Bone marrow (tissue), 2 donors: ENCODE measurements around the gene THNSL1.
"Not testable (repeated sequence)": the region's sequence is repeated elsewhere in the genome, so short reads cannot be mapped to it uniquely, and the experiment has no call there.

ENCODE experiments used
- DNase-seq, 2 donors: peaks; one replicate each; lab custom pipeline; 2025; lab: John Stamatoyannopoulos, UW

Gene THNSL1

DNA sequence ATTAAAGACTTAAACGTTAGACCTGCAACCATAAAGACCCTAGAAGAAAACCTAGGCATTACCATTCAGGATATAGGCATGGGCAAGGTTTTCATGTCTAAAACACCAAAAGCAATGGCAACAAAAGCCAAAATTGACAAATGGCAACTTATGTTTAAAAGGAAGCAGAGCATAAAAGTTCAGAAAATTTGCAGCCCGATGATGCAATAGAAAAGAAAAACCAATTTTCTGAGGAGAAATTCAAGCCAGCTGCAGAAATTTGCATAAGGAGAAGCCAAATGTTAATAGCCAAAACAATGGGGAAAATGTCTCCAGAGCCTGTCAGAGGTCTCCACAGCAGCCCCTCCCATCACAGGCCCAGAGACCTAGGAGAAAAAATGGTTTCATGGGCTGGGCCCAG, 4.8 kb upstream of the THNSL1 start:
- not testable (repeated sequence) for DNase-seq

- no peak for DNase-seq
These were observed 1.8 kb upstream of the THNSL1 start for GRCh38 chr10:25014579-25014978.

DNA sequence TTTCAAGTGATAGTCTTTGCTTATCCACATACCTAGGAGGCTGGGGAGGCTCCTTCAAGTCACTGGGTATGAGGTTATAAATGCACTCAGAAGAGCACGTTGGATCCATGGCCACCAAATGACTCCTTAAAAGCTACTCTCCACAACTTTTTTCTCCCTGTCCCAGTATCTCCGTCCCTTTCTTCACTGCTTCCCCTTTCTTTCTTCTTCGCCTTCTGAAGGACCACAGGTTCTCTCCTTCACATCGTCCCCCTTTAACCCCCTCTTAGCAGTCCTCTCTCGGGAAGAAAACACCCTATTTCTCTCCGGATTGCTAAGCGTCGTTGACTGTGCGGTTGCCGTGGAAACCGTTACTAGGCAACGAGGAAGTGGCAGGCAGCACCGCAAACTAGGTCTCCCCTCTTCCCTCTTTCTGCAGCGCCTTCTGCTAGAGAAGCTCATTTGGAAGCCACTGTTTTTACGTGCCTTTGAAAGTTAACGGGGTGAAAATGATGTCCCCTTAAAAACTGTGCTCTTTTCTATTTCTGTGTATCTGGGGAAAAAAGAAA, 510 bp upstream of the THNSL1 start, which contains the start of gene ENKUR:
Gene ENKUR (minus strand): TSS at position 331 of the 548 bp plus-strand sequence. CDS start 222 bp downstream, at position 109.
- DNase-seq: peak; percentile 75 to 76

- DNase-seq: no peak
These were observed 760 bp downstream of the THNSL1 start for GRCh38 chr10:25017154-25017590.

DNA sequence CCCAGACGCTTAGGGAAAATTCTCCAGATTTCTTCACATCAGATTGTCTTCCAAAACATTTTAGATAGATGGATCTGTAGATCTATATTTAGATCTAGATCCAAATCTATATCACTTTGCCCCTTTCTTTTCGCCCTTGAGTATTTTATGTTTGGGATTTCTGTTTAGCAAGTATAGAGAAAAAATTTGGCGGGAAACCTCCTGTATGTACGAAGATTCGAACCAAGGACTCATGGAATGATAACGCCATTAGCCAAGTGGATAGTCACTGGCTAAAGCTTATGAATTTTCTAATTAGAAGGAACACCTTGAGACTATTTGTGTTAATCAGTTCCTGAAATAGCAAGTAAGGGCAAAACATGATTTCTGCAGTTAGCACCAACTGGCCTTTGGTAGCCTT, 1.2 kb downstream of the THNSL1 start:
- DNase-seq: no peak

DNA sequence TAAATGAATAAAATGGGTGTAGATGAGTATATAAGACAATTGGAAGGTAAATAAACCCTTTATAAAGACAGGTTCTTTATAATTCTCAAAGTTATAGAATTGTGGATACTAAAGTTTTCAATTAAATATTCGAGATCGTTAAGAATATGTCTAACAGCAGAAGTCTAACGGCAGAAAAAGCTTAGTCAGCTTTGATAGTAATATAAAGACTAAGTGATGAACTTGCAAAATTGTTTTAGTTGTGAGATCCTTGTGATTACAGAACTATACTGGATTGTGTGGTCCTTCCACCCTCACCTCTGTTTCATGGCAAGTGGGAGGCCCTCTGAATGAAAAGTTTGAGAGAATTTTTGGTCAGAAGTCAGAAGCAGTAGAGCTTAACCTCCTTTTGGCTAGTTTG, 2.3 kb downstream of the THNSL1 start:
- DNase-seq: no peak

- DNase-seq: no peak
These were observed 6.9 kb downstream of the THNSL1 start for GRCh38 chr10:25023278-25023677.

DNA sequence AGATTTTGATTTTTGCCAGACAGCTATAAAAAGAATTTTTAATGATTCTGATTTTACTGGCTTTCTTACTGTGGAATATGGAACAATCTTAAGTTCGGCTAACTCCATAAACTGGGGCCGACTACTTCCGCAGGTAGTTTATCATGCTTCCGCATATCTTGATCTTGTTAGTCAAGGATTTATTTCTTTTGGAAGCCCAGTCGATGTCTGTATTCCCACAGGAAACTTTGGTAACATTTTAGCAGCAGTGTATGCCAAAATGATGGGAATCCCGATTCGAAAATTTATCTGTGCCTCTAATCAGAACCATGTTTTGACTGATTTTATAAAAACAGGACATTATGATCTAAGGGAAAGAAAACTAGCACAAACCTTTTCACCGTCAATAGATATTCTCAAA, 8.1 kb downstream of the THNSL1 start:
- DNase-seq: no peak

DNA sequence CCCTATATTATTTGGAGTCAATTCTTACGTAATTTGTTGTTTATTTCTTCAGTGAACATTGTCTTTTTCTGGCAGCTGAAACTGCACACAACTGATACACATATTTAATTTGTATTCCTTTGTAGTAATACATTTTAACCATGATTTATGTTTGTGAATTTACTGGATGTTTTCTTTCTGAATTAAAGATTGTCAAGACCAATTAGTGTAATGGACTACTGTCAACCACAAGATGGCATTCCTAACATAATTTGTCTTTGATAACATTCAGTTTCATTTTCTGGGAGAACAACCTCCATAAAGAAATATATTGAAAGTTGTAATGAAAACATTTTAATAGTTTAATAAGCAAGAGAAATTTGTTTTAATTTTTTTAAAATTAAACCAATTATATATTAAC, 10.1 kb downstream of the THNSL1 start:
- DNase-seq: no peak

- no peak for DNase-seq
These were observed 12.3 kb downstream of the THNSL1 start for GRCh38 chr10:25028711-25029110.

GRCh38 chr10:25029519-25029918, 13.1 kb downstream of the THNSL1 start:
- no peak for DNase-seq

DNA sequence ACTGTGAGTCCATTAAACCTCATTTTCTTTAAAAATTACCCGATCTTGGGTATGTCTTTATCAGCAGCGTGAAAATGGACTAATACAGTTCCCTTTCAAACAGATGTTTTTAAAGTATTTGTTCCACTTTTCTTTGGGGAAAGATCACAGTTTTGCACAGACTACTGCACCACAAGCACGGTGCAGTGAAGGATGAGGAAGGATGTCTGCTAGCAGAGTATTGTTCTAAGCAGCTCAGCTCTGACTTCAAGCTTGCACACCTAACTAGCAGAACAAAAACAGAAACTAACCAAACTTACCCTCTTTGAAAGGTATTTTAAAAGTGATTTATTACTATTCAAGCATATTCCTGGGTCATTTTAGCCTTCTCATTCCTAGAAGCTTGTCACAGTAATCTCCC, 20.0 kb downstream of the THNSL1 start:
- no peak for DNase-seq

DNA sequence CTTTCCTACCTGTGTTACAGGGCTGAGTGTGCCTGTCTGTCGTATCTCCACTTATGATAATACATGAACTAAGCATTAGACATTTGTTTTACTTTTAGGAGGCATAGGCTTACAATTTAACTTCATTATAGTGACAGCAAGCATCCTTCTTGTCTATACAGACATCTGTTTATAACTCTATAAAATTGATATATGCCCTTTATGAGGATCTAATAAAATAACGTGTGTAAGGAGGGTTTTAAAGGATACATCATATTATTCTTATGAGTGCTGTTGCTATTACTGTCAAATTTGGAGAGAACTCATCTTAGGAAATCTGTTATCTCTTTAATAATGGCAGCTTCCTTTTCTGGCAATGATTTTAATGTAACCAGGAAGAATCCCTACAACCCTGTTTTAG, 21.9 kb downstream of the THNSL1 start:
- DNase-seq: no peak

DNA sequence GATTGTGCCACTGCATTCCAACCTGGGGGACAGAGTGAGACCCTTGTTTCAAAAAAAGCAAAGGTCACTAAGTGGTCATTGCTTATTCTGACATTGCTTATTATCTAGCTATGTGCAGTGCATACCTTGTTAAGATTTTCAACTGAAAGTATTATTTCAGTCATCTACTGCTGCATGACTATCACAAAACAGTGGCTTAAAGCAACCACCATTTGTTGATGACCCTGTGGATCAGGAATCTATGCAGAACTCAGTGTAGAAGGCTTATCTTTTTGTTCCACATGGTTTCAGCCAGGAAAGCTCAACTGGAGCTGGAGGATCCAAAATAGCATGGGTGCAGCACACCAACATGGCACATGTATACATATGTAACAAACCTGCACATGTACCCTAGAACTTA, 23.1 kb downstream of the THNSL1 start:
- no peak for DNase-seq

DNA sequence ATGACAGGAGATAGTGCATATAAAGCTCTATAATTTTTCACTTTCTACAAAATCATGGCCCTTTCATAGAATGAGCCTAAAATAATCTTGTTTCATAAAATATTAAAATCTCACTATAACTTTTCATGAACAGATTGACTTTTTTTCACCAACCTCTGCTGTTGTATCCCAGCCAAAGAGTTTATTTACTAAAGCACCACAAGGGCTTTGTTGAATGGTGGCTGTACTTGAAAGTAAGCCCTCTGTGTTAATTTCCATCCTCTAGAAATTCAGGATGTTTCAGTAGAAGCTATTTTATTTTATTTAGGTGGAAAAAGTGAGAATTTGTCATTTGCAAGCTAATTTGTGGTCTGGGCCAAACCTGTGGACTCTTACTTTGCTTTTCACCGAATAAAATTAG, 30.2 kb downstream of the THNSL1 start:
- DNase-seq: peak in 1 of 2 donors; percentile 1

DNA sequence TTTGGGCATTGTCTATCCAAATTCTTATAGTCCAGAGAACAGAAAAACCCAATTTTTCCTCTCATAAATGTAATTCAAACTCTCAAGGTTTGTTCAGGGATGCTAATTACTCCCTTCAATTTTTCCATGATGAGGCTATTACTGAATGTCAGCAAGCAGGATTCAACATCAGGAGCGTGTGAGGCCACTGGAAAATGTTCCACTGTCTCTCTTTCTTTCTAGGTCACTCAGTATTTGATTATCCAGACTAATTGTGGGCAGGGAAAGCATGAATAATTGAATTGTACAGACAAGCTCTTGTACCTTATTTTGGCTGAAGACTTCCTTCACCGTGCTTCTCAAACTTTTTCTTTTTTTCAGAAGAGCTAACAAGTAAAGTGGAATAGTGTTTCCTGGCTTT, 30.7 kb downstream of the THNSL1 start:
- no peak for DNase-seq

GRCh38 chr10:25047591-25048301, 31.3 kb downstream of the THNSL1 start:
- DNase-seq: no peak

DNA sequence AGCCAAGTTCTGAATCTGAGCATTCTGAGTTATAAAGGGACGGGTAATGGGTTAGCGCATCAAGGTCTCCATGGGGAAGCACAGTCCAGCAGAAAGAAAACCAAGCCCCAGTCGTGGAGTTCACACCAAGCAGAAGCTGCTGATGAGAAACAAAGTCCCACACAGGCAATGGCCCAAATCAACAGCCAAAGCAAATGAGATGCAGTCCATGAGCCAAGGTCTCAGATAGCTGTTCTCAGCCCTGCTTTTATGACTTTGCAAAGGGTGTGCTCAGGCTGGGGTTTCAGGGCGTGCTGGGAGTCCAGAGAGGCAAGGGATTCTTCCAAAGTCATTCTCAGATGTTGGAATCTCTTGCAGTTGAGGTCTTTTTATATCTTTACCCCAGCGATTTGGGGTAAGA, 32.0 kb downstream of the THNSL1 start:
- no peak for DNase-seq

- no peak for DNase-seq
These were observed 33.6 kb downstream of the THNSL1 start for GRCh38 chr10:25049966-25050365.

DNA sequence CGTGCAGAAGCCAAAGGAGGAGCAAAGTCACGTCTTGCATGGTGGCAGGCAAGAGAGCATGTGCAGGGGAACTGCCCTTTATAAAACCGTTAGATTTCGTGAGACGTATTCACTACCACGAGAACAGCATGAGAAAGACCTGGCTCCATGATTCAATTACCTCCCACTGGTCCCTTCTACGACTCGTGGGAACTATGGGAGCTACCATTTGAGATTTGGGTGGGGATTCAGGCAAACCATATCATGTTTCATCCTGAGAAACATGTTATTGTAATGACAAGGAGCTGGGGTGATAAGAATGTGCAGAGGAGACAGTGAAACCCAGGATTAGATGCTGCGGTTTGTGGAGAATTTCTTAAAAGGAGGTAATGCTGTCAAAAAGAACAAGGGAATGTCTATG, 34.0 kb downstream of the THNSL1 start:
- no peak for DNase-seq

DNA sequence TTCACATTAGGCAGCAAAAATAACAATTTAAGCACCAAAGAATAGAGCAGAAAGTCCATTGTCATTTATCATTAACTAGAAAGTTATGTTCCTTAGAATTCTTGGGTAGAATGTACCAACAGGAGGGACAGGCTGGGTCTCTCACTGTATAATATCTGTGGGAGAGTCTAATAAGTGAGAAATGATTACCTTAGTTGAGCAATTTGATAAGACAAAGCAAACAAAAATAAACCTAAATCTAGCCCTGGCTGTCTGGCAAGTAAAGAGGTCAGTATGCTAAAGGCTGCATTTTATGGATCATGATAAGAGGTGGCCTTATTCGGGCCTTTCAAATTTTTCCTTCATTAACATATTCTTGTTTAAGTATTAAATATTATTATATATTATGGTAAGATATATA, 35.6 kb downstream of the THNSL1 start:
- no peak for DNase-seq

DNA sequence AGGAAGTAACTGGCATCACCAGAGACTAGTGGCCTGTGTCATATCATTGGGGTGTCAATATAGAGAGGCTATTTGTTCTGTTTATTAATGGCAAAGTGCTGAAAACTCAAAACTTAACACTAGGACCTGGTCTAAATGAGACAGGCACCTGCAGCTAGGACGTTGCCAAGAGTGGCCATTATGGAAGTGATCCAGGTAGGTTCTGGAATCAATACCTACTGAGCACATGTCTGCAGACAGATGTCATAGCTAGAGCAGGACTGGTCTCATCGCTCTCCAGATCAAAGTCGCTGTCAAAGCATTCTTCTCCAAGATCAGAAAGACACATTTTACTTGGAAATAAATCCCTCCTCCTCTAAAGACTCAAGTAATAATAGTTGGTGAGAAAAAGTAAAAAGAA, 40.3 kb downstream of the THNSL1 start:
- no peak for DNase-seq

- DNase-seq: no peak
These were observed 41.5 kb downstream of the THNSL1 start for GRCh38 chr10:25057886-25058285.

- no peak for DNase-seq
These were observed 43.6 kb downstream of the THNSL1 start for GRCh38 chr10:25059990-25060389.
